HEK293 (cell line): ENCODE results near the gene CHRM2.
A peak's percentile ranks its signal among the peaks of the same experiment; 100 is the strongest.

ENCODE experiments used
- CTCF ChIA-PET: fragments of 350-600 bp; formaldehyde crosslinking; extraction: SDS; loops from one replicate; lab custom pipeline; 2021; ENCODE audit warnings: antibody characterized with exemption; lab: Yijun Ruan, JAX
- POLR2A ChIA-PET: fragments of 300-600 bp; formaldehyde crosslinking; extraction: SDS; loops from one replicate; lab custom pipeline; 2020; ENCODE audit warnings: antibody characterized with exemption, inconsistent platforms; lab: Yijun Ruan, JAX
- H3K27ac ChIP-seq: fragments of 200-500 bp; sonication (Bioruptor generic); 2 replicates; pipeline ENCODE4 v1.5.1; 2014; ENCODE audit warnings: low read depth, low read length, control low read depth, inconsistent platforms; ENCODE audit errors: extremely low read depth
- H3K36me3 ChIP-seq, 2 experiments: fragments of 200-500 bp in 1 of 2; sonication (Bioruptor generic) in 1 of 2; 1 replicate in 1 of 2; 2 replicates in 1 of 2; pipeline ENCODE4 v1.5.1; 2014 to 2017; ENCODE audit warnings: inconsistent platforms in 2 of 2, low read length in 2 of 2; ENCODE audit not compliant: control insufficient read depth in 2 of 2, insufficient read depth in 1 of 2
- H3K4me1 ChIP-seq: fragments of 200-500 bp; sonication (Bioruptor generic); 2 replicates; pipeline ENCODE4 v1.5.1; 2014; ENCODE audit warnings: mild to moderate bottlenecking, low read length, inconsistent platforms; ENCODE audit not compliant: control insufficient read depth, insufficient read depth
- H3K4me3 ChIP-seq: 2 replicates; pipeline ENCODE4 v1.5.1; 2011; ENCODE audit warnings: low read depth, mild to moderate bottlenecking, control low read depth, low read length, moderate library complexity
- H3K9me3 ChIP-seq: fragments of 200-500 bp; sonication (Bioruptor generic); 2 replicates; pipeline ENCODE4 v1.5.1; 2014; ENCODE audit warnings: low read depth, low read length, inconsistent platforms; ENCODE audit not compliant: control insufficient read depth, insufficient read depth
- EGR2 ChIP-seq: fragments of 450-650 bp; formaldehyde crosslinking; IDR thresholded peaks from 2 replicates; pipeline ENCODE4 v1.5.1; 2016; ENCODE audit warnings: low read depth, missing biosample characterization, missing genetic modification characterization
- HOXD13 ChIP-seq: sonication (generic); formaldehyde crosslinking; IDR thresholded peaks from 2 replicates; pipeline ENCODE4 v1.8.0; 2022; ENCODE audit warnings: missing genetic modification reagents, borderline replicate concordance
- KLF7 ChIP-seq: fragments of 450-650 bp; formaldehyde crosslinking; IDR thresholded peaks from 2 replicates; pipeline ENCODE4 v1.5.1; 2016; ENCODE audit warnings: missing biosample characterization, missing genetic modification characterization, borderline replicate concordance
- SP2 ChIP-seq: fragments of 450-650 bp; formaldehyde crosslinking; IDR thresholded peaks from 2 replicates; pipeline ENCODE4 v1.5.1; 2016; ENCODE audit warnings: missing biosample characterization, missing genetic modification characterization
- YY1 ChIP-seq: fragments of 450-650 bp; formaldehyde crosslinking; IDR thresholded peaks from 2 replicates; pipeline ENCODE4 v1.5.1; 2018; ENCODE audit warnings: missing biosample characterization, missing genetic modification characterization
- ZBTB1 ChIP-seq: fragments of 450-650 bp; formaldehyde crosslinking; IDR thresholded peaks from 2 replicates; pipeline ENCODE4 v1.5.1; 2016; ENCODE audit warnings: missing biosample characterization, missing genetic modification characterization
- ZBTB44 ChIP-seq: fragments of 450-650 bp; IDR thresholded peaks from 2 replicates; pipeline ENCODE4 v1.5.1; 2018; ENCODE audit warnings: missing biosample characterization, mild to moderate bottlenecking, missing genetic modification characterization
- ZEB2 ChIP-seq: fragments of 450-650 bp; formaldehyde crosslinking; IDR thresholded peaks from 2 replicates; pipeline ENCODE4 v1.5.1; 2016; ENCODE audit warnings: missing biosample characterization, missing genetic modification characterization
- ZFHX2 ChIP-seq: fragments of 450-650 bp; formaldehyde crosslinking; conservative IDR thresholded peaks from 2 replicates; pipeline ENCODE4 v1.5.1; 2016; ENCODE audit warnings: missing biosample characterization, missing genetic modification characterization
- ZFP41 ChIP-seq: fragments of 450-650 bp; formaldehyde crosslinking; IDR thresholded peaks from 2 replicates; pipeline ENCODE4 v1.5.1; 2016; ENCODE audit warnings: missing biosample characterization, missing genetic modification characterization, borderline replicate concordance
- ZFP69B ChIP-seq: fragments of 450-650 bp; formaldehyde crosslinking; IDR thresholded peaks from 2 replicates; pipeline ENCODE4 v1.5.1; 2016; ENCODE audit warnings: missing biosample characterization, missing genetic modification characterization
- ZNF175 ChIP-seq: fragments of 450-650 bp; formaldehyde crosslinking; IDR thresholded peaks from 2 replicates; pipeline ENCODE4 v1.5.1; 2016; ENCODE audit warnings: missing biosample characterization, missing genetic modification characterization
- ZNF184 ChIP-seq: fragments of 450-650 bp; IDR thresholded peaks from 2 replicates; pipeline ENCODE4 v1.5.1; 2018; ENCODE audit warnings: missing biosample characterization, mild to moderate bottlenecking, missing genetic modification characterization
- ZNF274 ChIP-seq, 2 experiments: fragments of 200-500 bp in 1 of 2; fragments of 450-650 bp in 1 of 2; sonication (Bioruptor generic) in 1 of 2; formaldehyde crosslinking in 1 of 2; IDR thresholded peaks; 2 replicates each; pipeline versions ENCODE4 v1.5.1 to v1.6.1; 2014 to 2016; ENCODE audit warnings: borderline replicate concordance in 1 of 2, inconsistent platforms in 1 of 2, low read length in 1 of 2, missing biosample characterization in 1 of 2, missing genetic modification characterization in 1 of 2
- ZNF37A ChIP-seq: fragments of 450-650 bp; IDR thresholded peaks from 2 replicates; pipeline ENCODE4 v1.5.1; 2018; ENCODE audit warnings: missing biosample characterization, missing genetic modification characterization
- ZNF394 ChIP-seq: fragments of 450-650 bp; formaldehyde crosslinking; IDR thresholded peaks from 2 replicates; pipeline ENCODE4 v1.5.1; 2016; ENCODE audit warnings: missing biosample characterization, missing genetic modification characterization, mild to moderate bottlenecking, moderate library complexity, borderline replicate concordance
- ZNF416 ChIP-seq: fragments of 450-650 bp; formaldehyde crosslinking; IDR thresholded peaks from 2 replicates; pipeline ENCODE4 v1.5.1; 2016; ENCODE audit warnings: missing biosample characterization, missing genetic modification characterization
- ZNF423 ChIP-seq: fragments of 450-650 bp; formaldehyde crosslinking; IDR thresholded peaks from 2 replicates; pipeline ENCODE4 v1.5.1; 2016; ENCODE audit warnings: missing biosample characterization, missing genetic modification characterization
- ZNF571 ChIP-seq: fragments of 450-650 bp; formaldehyde crosslinking; IDR thresholded peaks from 2 replicates; pipeline ENCODE4 v1.5.0; 2017; ENCODE audit warnings: missing biosample characterization, missing genetic modification characterization
- ZNF629 ChIP-seq: fragments of 450-650 bp; formaldehyde crosslinking; IDR thresholded peaks from 2 replicates; pipeline ENCODE4 v1.5.1; 2017; ENCODE audit warnings: missing biosample characterization, missing genetic modification characterization
- ZNF76 ChIP-seq: fragments of 450-650 bp; formaldehyde crosslinking; IDR thresholded peaks from 2 replicates; pipeline ENCODE4; 2016; ENCODE audit warnings: low read depth, missing biosample characterization, missing genetic modification characterization, borderline replicate concordance
- TF ChIP-seq, protein P1 (sequence below): fragments of 450-650 bp; formaldehyde crosslinking; IDR thresholded peaks from 2 replicates; pipeline ENCODE4 v1.5.1; 2017; ENCODE audit warnings: missing biosample characterization, missing genetic modification characterization
- TF ChIP-seq, protein P2 (sequence below): fragments of 450-650 bp; formaldehyde crosslinking; IDR thresholded peaks from 2 replicates; pipeline ENCODE4 v1.5.1; 2016; ENCODE audit warnings: missing biosample characterization, missing genetic modification characterization
- TF ChIP-seq, protein P3 (sequence below): fragments of 450-650 bp; formaldehyde crosslinking; IDR thresholded peaks from 2 replicates; pipeline ENCODE4 v1.5.1; 2016; ENCODE audit warnings: missing biosample characterization, missing genetic modification characterization
- TF ChIP-seq, protein P4 (sequence below): fragments of 450-650 bp; formaldehyde crosslinking; IDR thresholded peaks from 2 replicates; pipeline ENCODE4 v1.5.1; 2016; ENCODE audit warnings: missing biosample characterization, missing genetic modification characterization, borderline replicate concordance

The CHRM2 gene

DNA sequence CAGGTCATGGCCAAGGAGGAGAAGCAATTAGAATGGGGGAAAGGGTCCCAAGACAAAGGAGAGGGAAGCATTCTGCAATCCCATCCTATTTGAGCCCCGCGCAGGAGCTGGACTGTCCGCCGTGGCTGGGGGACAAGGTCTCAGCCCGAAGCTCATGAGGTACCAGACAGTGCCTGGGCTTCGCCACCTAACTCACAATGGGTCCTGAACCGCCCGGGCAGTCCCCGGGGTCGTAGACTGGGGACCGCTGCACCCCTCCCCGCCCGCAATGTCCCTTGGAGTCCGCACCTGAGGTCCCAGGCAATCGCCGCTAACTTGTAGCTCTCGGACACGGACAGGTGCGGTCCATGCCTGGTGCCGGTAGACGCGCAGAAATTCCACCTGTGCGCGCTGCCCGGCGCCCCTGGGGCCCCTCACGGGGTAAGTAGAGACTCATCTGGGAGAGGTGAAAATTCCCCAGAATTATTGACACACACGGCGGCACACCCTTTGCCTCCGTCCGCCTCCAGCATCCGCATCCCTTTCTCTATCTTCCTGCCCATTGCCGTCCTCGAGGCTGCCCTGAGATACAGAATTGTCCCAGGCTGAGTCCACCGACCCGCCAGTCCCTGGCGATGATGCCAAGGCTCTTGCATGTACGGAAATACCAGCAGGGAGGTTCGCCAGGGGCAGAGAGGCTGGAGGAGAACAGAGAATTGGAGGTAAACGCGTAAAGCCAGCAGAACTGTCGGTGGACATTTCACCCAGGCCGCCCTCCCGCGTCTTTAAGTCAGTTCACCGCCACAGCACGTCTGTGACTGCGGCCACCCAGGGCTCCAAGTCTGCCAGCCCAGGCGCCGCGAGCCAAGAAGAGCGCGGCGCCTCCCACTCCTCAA is 1.8 kb downstream of the CHRM2 start:
- no peaks in the 10 kb centered on the region for H3K36me3 ChIP-seq
- no peaks in the 10 kb centered on the region for H3K9me3 ChIP-seq
- ChIA-PET POLR2A (no interaction called here), CTCF (no interaction called here)
- no peak overlapping the region for H3K27ac ChIP-seq
- no peaks in the 10 kb centered on the region for H3K4me1 ChIP-seq
- TF ChIP-seq ZNF76 (tag by site-specific recombination) (no peak), ZNF184 (tag by site-specific recombination) (no peak), ZFP69B (tag by site-specific recombination) (no peak), ZNF37A (tag by site-specific recombination) (no peak), SP2 (tag by site-specific recombination) (no peak), EGR2 (tag by site-specific recombination) (no peak)
- TF ChIP-seq, protein P1, sequence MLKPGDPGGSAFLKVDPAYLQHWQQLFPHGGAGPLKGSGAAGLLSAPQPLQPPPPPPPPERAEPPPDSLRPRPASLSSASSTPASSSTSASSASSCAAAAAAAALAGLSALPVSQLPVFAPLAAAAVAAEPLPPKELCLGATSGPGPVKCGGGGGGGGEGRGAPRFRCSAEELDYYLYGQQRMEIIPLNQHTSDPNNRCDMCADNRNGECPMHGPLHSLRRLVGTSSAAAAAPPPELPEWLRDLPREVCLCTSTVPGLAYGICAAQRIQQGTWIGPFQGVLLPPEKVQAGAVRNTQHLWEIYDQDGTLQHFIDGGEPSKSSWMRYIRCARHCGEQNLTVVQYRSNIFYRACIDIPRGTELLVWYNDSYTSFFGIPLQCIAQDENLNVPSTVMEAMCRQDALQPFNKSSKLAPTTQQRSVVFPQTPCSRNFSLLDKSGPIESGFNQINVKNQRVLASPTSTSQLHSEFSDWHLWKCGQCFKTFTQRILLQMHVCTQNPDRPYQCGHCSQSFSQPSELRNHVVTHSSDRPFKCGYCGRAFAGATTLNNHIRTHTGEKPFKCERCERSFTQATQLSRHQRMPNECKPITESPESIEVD: no peak
- H3K4me3 ChIP-seq: peak overlapping the region; percentile 7; the same call in 1 of the 2 replicates

- ChIA-PET CTCF (no interaction called here), POLR2A (no interaction called here)
- H3K36me3 ChIP-seq: no peaks in the 10 kb centered on the region
- H3K27ac ChIP-seq: no peak overlapping the region
- TF ChIP-seq EGR2 (tag by site-specific recombination) (no peak), ZNF394 (tag by site-specific recombination) (no peak), ZNF423 (tag by site-specific recombination) (no peak), ZEB2 (tag by site-specific recombination) (no peak), KLF7 (tag by site-specific recombination) (no peak), HOXD13 (CRISPR knock-in tag) (no peak), ZNF571 (tag by site-specific recombination) (no peak), ZNF416 (tag by site-specific recombination) (no peak), ZFP41 (no peak), ZBTB44 (tag by site-specific recombination) (no peak), YY1 (tag by site-specific recombination) (no peak), ZNF274 (IDR thresholded peaks at IDR 0.05; ENCODE audit: low read length) (no peak), ZNF274 (tag by site-specific recombination; IDR thresholded peaks at IDR 0.05; ENCODE audit: borderline replicate concordance) (no peak), ZBTB1 (tag by site-specific recombination) (no peak), ZNF175 (tag by site-specific recombination) (no peak), ZFHX2 (tag by site-specific recombination) (no peak), ZNF629 (tag by site-specific recombination) (no peak)
- TF ChIP-seq, protein P2, sequence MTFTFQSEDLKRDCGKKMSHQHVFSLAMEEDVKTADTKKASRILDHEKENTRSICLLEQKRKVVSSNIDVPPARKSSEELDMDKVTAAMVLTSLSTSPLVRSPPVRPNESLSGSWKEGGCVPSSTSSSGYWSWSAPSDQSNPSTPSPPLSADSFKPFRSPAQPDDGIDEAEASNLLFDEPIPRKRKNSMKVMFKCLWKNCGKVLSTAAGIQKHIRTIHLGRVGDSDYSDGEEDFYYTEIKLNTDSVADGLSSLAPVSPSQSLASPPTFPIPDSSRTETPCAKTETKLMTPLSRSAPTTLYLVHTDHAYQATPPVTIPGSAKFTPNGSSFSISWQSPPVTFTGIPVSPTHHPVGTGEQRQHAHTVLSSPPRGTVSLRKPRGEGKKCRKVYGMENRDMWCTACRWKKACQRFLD (tag by site-specific recombination): no peak
- TF ChIP-seq, protein P3, sequence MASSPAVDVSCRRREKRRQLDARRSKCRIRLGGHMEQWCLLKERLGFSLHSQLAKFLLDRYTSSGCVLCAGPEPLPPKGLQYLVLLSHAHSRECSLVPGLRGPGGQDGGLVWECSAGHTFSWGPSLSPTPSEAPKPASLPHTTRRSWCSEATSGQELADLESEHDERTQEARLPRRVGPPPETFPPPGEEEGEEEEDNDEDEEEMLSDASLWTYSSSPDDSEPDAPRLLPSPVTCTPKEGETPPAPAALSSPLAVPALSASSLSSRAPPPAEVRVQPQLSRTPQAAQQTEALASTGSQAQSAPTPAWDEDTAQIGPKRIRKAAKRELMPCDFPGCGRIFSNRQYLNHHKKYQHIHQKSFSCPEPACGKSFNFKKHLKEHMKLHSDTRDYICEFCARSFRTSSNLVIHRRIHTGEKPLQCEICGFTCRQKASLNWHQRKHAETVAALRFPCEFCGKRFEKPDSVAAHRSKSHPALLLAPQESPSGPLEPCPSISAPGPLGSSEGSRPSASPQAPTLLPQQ (tag by site-specific recombination): no peak
- TF ChIP-seq, protein P4, sequence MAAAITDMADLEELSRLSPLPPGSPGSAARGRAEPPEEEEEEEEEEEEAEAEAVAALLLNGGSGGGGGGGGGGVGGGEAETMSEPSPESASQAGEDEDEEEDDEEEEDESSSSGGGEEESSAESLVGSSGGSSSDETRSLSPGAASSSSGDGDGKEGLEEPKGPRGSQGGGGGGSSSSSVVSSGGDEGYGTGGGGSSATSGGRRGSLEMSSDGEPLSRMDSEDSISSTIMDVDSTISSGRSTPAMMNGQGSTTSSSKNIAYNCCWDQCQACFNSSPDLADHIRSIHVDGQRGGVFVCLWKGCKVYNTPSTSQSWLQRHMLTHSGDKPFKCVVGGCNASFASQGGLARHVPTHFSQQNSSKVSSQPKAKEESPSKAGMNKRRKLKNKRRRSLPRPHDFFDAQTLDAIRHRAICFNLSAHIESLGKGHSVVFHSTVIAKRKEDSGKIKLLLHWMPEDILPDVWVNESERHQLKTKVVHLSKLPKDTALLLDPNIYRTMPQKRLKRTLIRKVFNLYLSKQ (tag by site-specific recombination): no peak
- H3K9me3 ChIP-seq: no peaks in the 10 kb centered on the region
- H3K4me3 ChIP-seq: no peak overlapping the region; the same call in 1 of the 2 replicates
- H3K4me1 ChIP-seq: no peaks in the 10 kb centered on the region
Observed at GRCh38 chr7:136870866-136871487, 2.5 kb downstream of the CHRM2 start.
